ENCODE results near the gene MYO19.

DNA sequence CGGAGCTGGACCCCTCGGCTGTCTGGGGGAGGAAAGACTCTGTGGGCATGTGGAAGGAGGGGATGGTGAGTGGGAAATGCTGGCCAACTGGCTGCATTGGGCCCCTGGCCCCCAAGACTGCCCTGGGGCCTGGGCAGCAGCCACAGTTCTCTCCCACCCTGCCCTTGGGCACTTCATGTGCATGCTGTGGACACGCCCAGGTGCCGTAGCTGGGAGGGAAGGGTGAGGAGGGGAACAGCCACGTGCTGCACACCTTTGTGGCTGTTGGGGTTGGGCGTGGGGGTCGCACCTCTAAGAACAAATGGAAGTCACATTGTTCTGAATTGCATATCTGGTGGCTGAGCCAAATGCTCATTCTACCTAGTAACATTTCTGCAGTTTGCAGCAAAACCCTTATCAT lies 60.1 kb downstream of the MYO19 start:
- TF ChIP-seq EZH2 (IDR thresholded peaks at IDR 0.05; ENCODE audit: insufficient read depth, poor library complexity, severe bottlenecking) (no peak), EZH2phosphoT487 (IDR thresholded peaks at IDR 0.05; ENCODE audit: insufficient read depth, low read depth) (no peak)

All from GM23248 (cell line).